NT2/D1 (cell line): ENCODE measurements around the gene TMEM131L.

ENCODE experiments used
- SUZ12 ChIP-seq: IDR thresholded peaks from 2 replicates; pipeline ENCODE4 v1.6.1; 2011; ENCODE audit not compliant: insufficient read length, insufficient read depth; ENCODE audit errors: extremely low read depth
- YY1 ChIP-seq: IDR thresholded peaks from 2 replicates; pipeline ENCODE4 v1.6.1; 2011; ENCODE audit not compliant: insufficient read length, insufficient read depth

GRCh38 chr4:153419029-153419428, 47.1 kb upstream of the TMEM131L start:
- no peak for TF ChIP-seq YY1
- no peak for TF ChIP-seq SUZ12
